HG03060 (cell line): ENCODE data around the gene PPM1B.
"Not testable (repeated sequence)": the region's sequence is repeated elsewhere in the genome, so short reads cannot be mapped to it uniquely, and the experiment has no call there.

ENCODE experiments used
- ATAC-seq: cut with Tn5 transposase; IDR thresholded peaks from one replicate; pipeline ENCODE4 v1.9.1; 2021; ENCODE audit warnings: low read depth, moderate number of reproducible peaks; ENCODE audit not compliant: unreplicated experiment

PPM1B gene

DNA sequence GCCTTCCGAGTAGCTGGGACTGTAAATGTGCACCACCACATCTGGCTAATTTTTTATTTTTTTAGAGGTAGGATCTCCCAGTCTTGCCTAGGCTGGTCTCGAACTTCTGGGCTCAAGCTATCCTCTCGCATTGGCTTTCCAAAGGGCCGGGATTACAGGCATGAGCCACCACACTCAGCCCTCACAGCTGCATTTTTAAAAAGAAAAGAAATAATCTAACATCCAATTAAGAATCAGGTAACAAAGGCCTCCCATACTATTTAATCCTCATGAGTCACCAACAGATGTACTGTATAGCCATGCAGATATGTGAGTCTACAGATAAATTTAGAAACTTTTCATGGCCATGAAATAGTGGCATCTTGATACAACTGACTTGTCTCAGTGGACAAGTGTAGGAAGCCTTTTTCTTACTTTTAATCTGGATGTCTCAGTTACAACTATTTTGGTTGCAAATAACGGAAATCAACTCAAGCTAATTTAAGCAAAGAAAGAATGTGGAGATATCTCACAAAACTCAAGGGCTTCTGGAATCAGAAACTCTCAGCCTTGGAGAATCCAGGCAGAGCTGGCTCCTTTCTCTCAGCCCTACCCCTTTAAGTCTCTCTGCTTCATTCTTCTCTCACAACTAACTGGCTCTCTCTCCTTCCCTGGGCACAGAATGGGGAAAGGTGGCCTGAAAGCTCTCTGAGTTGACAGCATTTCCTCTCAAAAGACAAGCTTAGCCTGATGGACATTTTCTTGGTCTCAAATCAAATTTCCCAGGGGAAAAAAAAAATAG, 12.8 kb upstream of the PPM1B start:
- no peak for ATAC-seq

GRCh38 chr2:44163777-44164176, 4.9 kb upstream of the PPM1B start:
- ATAC-seq: no peak

DNA sequence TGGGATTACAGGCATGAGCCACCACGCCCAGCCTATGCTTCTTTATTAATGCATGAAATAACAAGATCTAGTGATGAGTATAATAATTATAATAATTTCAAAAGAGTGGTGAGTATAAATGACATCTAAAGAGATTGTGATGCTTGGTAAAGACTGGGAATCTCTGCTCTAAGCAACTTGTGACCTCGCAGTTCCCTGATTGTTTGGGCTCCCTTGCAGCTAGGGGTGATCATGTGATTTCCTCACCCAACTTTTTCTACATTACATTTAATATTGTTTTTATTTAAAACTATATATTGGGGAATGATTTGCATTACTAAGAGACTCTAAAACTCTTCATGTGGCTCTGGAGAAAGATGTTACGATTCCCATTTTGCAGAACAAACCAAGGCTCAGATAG, 4.1 kb upstream of the PPM1B start:
- ATAC-seq: no peak

DNA sequence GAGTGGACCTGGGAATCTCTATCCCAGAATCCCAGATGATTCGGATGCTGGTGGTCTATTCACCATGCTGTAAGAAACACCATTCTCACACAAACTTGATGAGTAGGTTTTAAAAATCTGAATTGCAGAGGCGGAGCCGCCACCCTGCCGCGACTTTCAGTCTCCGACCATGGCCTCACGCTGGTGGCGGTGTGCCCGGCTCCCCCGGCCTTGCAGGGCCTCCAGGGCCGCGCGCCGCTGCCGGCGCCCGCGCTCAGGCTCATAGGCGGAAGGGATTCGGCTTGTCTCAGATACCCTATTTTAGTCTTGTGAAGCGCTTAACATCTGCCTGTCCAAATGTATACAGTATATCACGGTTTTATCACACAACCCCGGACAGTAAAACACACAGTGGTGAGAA, 2.6 kb upstream of the PPM1B start:
- no peak for ATAC-seq

DNA sequence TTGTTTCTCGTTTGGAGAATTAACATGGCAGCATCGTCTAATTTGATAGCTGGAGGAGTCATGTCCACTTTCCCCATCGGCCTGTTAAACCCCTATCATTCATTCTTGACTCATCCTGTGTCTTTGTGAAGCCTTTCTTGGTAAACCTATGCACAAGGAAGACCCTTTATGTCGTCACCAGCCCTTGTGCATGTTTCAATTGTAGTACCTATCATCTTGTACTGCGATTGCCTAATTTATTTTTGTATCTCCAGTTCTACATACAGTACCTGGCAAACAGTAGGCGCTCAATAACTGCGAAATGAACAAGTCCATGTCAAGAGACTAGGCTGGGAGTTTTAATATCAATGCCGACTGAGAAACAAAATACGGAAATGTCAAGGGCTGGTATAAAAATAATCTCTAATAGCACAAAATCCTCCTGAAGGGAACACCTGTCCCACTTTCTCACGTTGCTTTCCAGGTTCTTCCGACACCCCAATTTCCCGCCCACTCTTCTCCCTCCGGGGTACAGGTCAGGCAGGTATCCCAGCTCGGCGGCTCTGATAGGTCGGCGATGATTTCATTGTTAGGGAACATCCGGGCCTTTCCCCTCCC, 1.3 kb upstream of the PPM1B start:
- ATAC-seq: no peak

DNA sequence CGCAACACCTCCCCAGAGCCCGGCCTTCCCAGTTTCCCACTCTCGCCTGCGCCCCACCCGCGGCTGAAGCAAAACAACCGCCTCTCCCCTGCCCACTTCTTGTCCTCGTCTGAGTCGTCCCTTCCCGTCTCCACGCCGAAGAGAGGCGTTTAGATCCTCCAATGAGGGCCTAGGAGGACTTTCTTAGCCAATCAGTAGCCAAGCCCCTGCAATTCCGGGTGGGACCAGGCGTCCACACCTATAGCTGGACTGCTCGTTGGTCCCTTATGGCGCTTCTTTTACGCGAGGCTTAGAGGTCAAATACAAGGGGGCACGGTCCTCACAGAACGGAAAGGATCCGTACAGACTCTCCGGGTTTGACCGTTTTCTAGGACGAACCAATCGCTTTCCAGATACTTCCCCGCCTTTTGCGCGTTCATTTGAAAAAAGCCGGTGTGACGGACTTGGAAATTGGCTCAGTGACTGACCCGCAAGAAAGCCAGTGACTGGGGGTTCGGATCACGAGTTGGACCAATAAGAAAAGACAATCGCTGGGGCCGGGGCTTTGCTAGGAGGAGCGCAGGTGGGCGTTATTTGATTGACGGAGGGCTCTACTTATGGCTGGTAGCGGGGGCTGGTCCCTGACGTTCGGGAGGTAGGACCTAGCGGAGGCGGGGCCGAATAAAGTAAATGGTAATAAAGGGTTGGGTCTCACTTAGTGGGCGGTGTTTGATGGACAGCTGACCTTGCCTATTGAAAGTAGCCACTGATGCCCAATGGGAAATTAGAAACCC, 581 bp upstream of the PPM1B start:
- peak; percentile 82 for ATAC-seq

GRCh38 chr2:44169155-44169898, 652 bp downstream of the PPM1B start:
- ATAC-seq: no peak

- no peak for ATAC-seq
Observed at GRCh38 chr2:44170311-44170717, 1.6 kb downstream of the PPM1B start.

GRCh38 chr2:44171018-44171417, 2.3 kb downstream of the PPM1B start:
- no peak for ATAC-seq

GRCh38 chr2:44171442-44171841, 2.8 kb downstream of the PPM1B start:
- not testable (repeated sequence) for ATAC-seq

DNA sequence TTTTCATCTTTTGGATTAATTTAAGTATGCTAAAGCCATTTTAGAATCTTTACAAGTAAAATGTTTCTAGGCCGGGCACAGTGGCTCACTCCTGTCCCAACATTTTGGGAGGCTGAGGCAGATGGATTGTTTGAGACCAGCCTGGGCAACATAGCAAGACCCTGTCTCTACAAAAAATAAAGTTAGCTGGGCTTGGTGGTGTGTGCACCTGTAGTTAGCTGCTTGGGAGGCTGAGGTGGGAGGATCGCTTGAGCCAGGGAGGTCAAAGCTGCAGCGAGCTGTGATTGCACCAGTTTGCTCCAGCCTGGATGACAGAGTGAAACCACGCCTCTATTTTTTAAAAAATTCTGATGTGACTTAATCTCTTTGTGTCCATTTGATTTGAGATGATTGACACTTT, 3.9 kb downstream of the PPM1B start:
- ATAC-seq: no peak

- no peak for ATAC-seq
Observed at GRCh38 chr2:44178950-44179349, 10.3 kb downstream of the PPM1B start.

DNA sequence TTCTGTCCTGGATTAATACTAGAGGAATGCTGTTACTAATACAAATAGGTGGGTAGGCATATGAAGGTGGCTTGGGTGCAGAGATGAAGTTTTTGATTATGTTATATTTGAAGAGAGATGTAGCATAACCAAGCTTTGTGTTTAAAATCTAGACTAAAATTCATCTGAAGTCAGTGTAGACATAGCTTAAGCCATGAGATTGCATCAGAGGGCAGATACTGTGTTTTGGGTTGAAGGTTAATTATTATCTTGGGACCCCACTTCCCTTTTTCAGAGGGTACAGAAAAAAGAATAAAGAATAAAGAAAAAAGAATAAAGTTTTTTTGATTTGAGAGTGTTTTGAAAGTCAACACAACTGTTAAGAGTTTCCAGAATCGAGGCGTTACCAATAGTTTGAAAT, 13.0 kb downstream of the PPM1B start:
- no peak for ATAC-seq

DNA sequence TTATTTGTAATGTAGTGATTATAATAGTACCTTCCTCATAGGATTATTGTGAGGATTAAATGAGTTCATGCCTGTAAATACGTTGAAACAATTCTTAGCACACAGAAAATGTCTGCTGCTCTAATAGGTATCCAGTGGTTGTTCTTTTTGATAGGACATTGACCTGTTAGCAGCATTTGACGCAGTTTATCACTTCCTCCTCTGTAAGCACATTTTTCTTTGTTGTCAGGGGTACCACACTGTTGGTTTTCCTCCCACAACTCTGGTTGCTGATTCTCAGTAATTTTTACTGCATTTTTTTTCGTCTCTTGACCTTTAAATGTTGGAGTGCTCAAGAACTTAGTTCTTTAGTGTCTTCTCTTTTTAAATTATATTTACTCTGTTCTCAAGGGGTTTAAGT, 15.4 kb downstream of the PPM1B start:
- ATAC-seq: no peak

DNA sequence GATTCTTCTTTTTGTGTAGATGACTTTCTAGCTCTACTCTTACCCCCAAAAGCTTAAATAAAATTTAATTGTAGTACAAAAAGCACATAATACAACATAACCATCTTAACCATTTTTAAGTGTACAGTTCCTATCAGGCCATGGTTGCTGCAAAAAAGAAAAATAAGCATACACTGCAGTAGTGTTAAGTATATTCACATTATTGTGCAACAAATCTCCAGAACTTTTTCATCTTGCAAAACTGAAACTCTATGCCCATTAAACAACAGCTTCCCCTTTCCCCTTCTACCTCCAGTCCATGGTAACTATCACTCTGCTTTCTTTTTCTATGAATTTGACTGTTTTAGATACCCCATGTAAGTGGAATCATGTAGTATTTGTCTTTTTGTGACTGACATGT, 18.1 kb downstream of the PPM1B start:
- ATAC-seq: no peak

GRCh38 chr2:44187251-44187650, 18.6 kb downstream of the PPM1B start:
- no peak for ATAC-seq

GRCh38 chr2:44188696-44189095, 20.0 kb downstream of the PPM1B start:
- no peak for ATAC-seq

DNA sequence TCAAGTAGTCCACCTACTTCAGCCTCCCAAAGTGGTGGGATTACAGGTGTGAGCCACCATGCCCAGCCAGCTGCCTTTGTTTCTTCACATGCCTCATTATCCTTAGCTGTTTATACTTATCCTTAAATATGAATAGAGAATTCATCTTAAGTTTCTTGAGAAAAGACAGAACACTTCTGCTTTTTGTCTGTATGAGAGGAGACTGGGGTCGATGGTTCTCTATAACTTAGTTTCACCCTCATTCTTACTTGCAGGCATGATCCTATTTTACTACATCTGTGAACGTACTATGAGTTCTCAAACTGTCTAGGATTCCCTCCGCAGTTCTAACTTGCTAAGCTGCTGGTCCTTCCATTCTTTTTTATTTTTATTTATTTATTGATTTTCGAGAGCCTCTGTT, 20.4 kb downstream of the PPM1B start:
- no peak for ATAC-seq

GRCh38 chr2:44190526-44190925, 21.9 kb downstream of the PPM1B start:
- no peak for ATAC-seq

DNA sequence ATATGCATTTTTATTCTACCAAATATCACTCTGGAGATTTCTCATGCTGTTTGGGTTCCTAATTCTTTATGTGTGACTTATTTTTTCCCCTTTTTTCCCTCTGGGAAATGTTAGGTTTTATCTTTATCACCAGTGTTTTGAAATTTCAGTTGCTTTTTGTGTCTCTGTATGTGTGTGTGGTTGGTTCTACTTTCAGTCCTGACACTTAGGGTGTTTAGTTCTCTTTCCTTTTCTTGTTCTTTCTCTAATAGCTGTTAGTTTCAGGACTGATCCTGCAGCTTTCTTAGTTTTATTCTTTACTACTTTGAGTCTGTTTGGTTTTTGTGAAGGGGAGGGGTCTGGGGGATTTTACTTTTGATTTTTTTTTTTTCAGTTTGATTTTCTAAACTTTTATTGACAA, 23.1 kb downstream of the PPM1B start:
- ATAC-seq: no peak

DNA sequence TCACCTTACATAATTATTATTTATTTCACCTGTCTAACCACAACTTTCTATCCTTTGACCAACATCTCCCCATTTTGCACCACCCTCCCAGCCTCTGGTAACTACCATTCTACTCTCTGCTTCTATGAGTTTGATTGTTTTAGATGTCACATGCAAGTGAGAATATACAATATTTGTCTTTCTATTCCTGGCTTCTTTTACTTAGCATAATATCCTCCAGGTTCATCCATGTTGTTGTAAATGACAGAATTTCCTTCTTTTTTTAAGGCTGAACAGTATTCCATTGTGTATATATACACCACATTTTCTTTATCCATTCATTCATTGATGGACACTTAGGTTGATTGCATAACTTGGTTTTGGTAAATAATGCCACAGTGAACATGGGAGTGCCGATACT, 24.0 kb downstream of the PPM1B start:
- ATAC-seq: no peak
